GM18511 (cell line): ENCODE measurements around the gene HECW1.
"Not testable (repeated sequence)": the region's sequence is repeated elsewhere in the genome, so short reads cannot be mapped to it uniquely, and the experiment has no call there.

ENCODE experiments used
- ATAC-seq: cut with Tn5 transposase; IDR thresholded peaks from one replicate; pipeline ENCODE4 v1.9.1; 2021; ENCODE audit warnings: mild to moderate bottlenecking, moderate library complexity; ENCODE audit not compliant: unreplicated experiment

Gene HECW1

GRCh38 chr7:43460733-43461348 lies 348.4 kb downstream of the HECW1 start:
- no peak for ATAC-seq

- no peak for ATAC-seq
Observed at GRCh38 chr7:43461349-43462024, 349.0 kb downstream of the HECW1 start.

- no peak for ATAC-seq
Observed at GRCh38 chr7:43462836-43463235, 350.4 kb downstream of the HECW1 start.

GRCh38 chr7:43463401-43463980 lies 351.0 kb downstream of the HECW1 start:
- ATAC-seq: no peak

GRCh38 chr7:43465581-43466554 lies 353.4 kb downstream of the HECW1 start:
- ATAC-seq: no peak

- no peak for ATAC-seq
Observed at GRCh38 chr7:43467406-43467805, 355.0 kb downstream of the HECW1 start.

- ATAC-seq: no peak
Observed at GRCh38 chr7:43467846-43468245, 355.4 kb downstream of the HECW1 start.

- ATAC-seq: no peak
Observed at GRCh38 chr7:43469051-43469450, 356.6 kb downstream of the HECW1 start.

GRCh38 chr7:43470110-43470509 lies 357.7 kb downstream of the HECW1 start:
- ATAC-seq: no peak

GRCh38 chr7:43475983-43476382 lies 363.5 kb downstream of the HECW1 start:
- ATAC-seq: no peak

- ATAC-seq: no peak
Observed at GRCh38 chr7:43476896-43477295, 364.4 kb downstream of the HECW1 start.

GRCh38 chr7:43479042-43479441 lies 366.6 kb downstream of the HECW1 start:
- ATAC-seq: no peak

GRCh38 chr7:43479543-43479942 lies 367.1 kb downstream of the HECW1 start:
- no peak for ATAC-seq

- no peak for ATAC-seq
Observed at GRCh38 chr7:43480581-43480980, 368.1 kb downstream of the HECW1 start.

GRCh38 chr7:43481902-43482678 lies 369.6 kb downstream of the HECW1 start:
- ATAC-seq: no peak

GRCh38 chr7:43482679-43483252 lies 370.3 kb downstream of the HECW1 start:
- no peak for ATAC-seq

- ATAC-seq: no peak
Observed at GRCh38 chr7:43484678-43485395, 372.4 kb downstream of the HECW1 start.

GRCh38 chr7:43485580-43485979 lies 373.1 kb downstream of the HECW1 start:
- ATAC-seq: no peak

- not testable (repeated sequence) for ATAC-seq
Observed at GRCh38 chr7:43486008-43486407, 373.6 kb downstream of the HECW1 start.
